Smooth muscle cell (in vitro differentiated cells): Measurements from ENCODE around the gene B4GALT5. TPM values are rescaled to one million over a fixed set of nuclear protein-coding genes. Genes with fewer than 3 reads are reported as not detected.

Source experiments
- DNase-seq: peaks from one replicate; lab custom pipeline; 2025; ENCODE audit not compliant: unreplicated experiment; lab: John Stamatoyannopoulos, UW
- H2AFZ ChIP-seq: fragments of 200-600 bp; sonication (generic); 2 replicates; pipeline ENCODE4 v1.6.0; 2016; ENCODE audit warnings: antibody characterized with exemption, low read depth, mild to moderate bottlenecking
- H3F3A ChIP-seq: fragments of 200-600 bp; sonication (generic); 2 replicates; pipeline ENCODE4 v1.6.0; 2017; ENCODE audit warnings: antibody characterized with exemption, low read depth
- H3K27ac ChIP-seq: fragments of 200-600 bp; sonication (generic); 2 replicates; pipeline ENCODE4 v1.5.1; 2016; ENCODE audit warnings: low read depth, mild to moderate bottlenecking
- H3K27me3 ChIP-seq: fragments of 200-600 bp; sonication (generic); 2 replicates; pipeline ENCODE4 v1.6.1; 2016; ENCODE audit warnings: low read depth, mild to moderate bottlenecking
- H3K36me3 ChIP-seq: fragments of 200-600 bp; sonication (generic); 2 replicates; pipeline ENCODE4 v1.5.1; 2016; ENCODE audit warnings: low read depth
- H3K4me1 ChIP-seq: fragments of 200-600 bp; sonication (generic); 2 replicates; pipeline ENCODE4 v1.5.1; 2016; ENCODE audit warnings: low read depth
- H3K4me2 ChIP-seq: fragments of 200-600 bp; sonication (generic); 2 replicates; pipeline ENCODE4 v1.6.0; 2016; ENCODE audit warnings: mild to moderate bottlenecking
- H3K4me3 ChIP-seq: fragments of 200-600 bp; sonication (generic); 2 replicates; pipeline ENCODE4 v1.5.1; 2016; ENCODE audit warnings: mild to moderate bottlenecking
- H3K79me2 ChIP-seq: fragments of 200-600 bp; sonication (generic); 2 replicates; pipeline ENCODE4 v1.6.0; 2016; ENCODE audit warnings: low read depth, mild to moderate bottlenecking
- H3K9ac ChIP-seq: fragments of 200-600 bp; sonication (generic); 2 replicates; pipeline ENCODE4 v1.6.0; 2016; ENCODE audit warnings: low read depth
- H3K9me3 ChIP-seq: fragments of 200-600 bp; sonication (generic); replicated peaks from 2 replicates; pipeline ENCODE4 v1.5.1; 2016; ENCODE audit warnings: low read depth
- H4K20me1 ChIP-seq: fragments of 200-600 bp; sonication (generic); 2 replicates; pipeline ENCODE4 v1.6.0; 2016; ENCODE audit warnings: low read depth
- WGBS: methylation state at CpG from one replicate; pipeline ENCODE4 v1.1.7; 2016; ENCODE audit warnings: low lambda C conversion rate; 5-methylcytosine and 5-hydroxymethylcytosine counted together
- polyA plus RNA-seq: library from polyadenylated mRNA; unstranded; fragments of >200 nt; fragmentation: Nextera tagmentation; extraction: Ambion mirVana; gene quantifications from 2 replicates; pipeline ENCODE4 v1.2.1, GENCODE V29; 2016
- small RNA-seq: library from RNA; depleted of rRNA; stranded (forward); fragments of <200 nt; gene quantifications from one replicate; pipeline ENCODE3, GENCODE V24; 2014
- total RNA-seq: library from RNA; depleted of rRNA; stranded (reverse); fragments of >200 nt; gene quantifications from 2 replicates; pipeline ENCODE4 v1.2.3, GENCODE V29; 2014
- TF ChIP-seq, protein P1 (sequence below): fragments of 200-600 bp; sonication (generic); IDR thresholded peaks from 2 replicates; pipeline ENCODE4 v1.5.1; 2017; ENCODE audit warnings: borderline replicate concordance, mild to moderate bottlenecking, antibody characterized with exemption; ENCODE audit not compliant: insufficient read depth, poor library complexity, severe bottlenecking

B4GALT5 gene
- total and polyA plus RNA-seq, 2 experiments from 2014 or later: 8.2 to 26.0 TPM

DNA sequence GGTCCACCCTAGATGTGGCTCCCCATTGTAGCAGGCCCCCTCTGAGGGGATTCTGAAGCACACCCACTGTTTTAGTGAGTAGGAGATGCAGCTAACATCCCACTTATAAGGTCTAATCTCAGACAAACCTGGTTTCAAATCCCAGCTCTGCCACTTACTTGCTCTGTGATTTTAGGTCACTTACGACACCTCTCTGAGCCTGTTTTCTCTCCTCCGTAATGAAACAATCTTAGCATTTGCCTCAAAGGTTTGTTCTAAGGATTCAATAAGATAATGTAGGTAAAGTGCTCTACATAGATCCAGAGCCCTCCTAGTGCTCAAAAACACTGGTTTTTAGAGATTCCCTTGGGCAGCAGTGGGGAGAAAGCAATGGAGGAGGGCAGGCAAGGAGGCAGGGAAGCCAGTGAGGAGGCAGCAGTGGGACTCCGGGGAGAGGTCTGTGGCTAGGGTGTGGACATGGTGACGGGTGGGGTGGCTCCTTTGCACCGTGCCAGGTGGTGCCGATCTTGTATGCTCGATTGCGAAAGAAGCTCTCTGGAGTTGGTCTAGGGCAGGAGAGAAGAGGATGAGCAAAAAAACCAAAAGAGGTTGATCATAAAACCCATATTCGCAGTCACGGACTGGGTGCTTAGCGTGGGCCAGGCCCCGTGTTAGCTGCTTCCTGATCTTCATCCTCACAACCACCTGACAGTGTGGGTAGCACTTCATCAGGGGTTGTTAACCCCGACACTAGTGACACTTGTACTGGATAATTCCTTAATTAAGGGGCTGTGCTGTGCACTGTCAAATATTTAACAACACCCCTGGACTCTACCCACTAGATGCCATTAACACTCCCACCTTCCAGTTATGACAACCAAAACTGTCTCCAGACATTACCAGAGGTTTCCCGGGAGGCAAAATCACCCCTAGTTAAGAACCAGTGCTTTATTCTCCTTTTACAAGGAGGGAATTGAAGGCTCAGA is 129.0 kb downstream of the B4GALT5 start:
- Histone ChIP-seq H3F3A (no peaks in the 10 kb centered on the region), H2AFZ (no peak overlapping the region), H3K9ac (no peak overlapping the region), H3K27me3 (no peaks in the 10 kb centered on the region), H3K79me2 (no peaks in the 10 kb centered on the region), H3K4me1 (no peaks in the 10 kb centered on the region), H3K27ac (no peak overlapping the region), H3K4me2 (no peak overlapping the region), H3K4me3 (no peak overlapping the region), H3K36me3 (no peaks in the 10 kb centered on the region), H4K20me1 (no peaks in the 10 kb centered on the region), H3K9me3 (no peaks in the 10 kb centered on the region)
- TF ChIP-seq, protein P1, sequence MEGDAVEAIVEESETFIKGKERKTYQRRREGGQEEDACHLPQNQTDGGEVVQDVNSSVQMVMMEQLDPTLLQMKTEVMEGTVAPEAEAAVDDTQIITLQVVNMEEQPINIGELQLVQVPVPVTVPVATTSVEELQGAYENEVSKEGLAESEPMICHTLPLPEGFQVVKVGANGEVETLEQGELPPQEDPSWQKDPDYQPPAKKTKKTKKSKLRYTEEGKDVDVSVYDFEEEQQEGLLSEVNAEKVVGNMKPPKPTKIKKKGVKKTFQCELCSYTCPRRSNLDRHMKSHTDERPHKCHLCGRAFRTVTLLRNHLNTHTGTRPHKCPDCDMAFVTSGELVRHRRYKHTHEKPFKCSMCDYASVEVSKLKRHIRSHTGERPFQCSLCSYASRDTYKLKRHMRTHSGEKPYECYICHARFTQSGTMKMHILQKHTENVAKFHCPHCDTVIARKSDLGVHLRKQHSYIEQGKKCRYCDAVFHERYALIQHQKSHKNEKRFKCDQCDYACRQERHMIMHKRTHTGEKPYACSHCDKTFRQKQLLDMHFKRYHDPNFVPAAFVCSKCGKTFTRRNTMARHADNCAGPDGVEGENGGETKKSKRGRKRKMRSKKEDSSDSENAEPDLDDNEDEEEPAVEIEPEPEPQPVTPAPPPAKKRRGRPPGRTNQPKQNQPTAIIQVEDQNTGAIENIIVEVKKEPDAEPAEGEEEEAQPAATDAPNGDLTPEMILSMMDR: no peak
- WGBS: 89% methylated on average over 14 of the region's 14 CpGs
- no peak for DNase-seq

DNA sequence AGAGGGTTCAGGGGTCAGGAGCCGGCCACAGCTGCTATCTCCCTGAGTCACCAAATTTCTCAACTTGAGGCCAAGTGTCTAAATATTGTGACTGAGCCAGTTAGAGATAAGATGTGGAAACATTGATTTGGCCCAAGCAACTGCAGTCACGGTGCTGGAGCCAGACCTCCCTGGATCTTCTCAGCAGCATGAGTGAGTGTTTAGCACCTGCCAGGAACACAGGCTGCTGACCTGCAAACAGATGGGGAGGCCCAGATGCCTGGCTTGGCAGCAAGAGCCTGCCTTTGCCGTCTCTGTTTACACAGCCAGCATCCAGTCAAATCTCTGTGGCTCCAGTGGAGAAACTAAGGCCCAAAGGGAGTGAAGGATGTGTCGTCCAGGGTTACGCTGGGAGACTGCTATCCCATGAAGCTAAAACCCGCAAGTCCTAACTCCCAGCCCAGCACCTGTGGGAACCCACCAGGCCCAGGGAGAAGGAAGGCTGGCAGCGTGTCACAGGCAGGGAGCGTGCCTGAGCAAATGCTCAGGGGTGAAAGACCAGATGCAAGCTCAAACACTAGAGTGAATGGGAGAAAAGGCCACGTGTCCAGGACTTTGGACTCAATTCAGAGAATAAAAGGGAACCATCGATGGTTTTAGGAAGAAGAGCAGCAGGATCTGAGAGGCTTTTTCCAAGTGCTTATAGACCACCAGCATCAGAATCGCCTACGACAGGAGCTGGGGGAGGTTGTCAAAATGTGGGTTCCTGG is 129.8 kb downstream of the B4GALT5 start:
- Histone ChIP-seq H3K36me3 (no peaks in the 10 kb centered on the region), H3K4me1 (no peaks in the 10 kb centered on the region), H3K27ac (no peak overlapping the region), H3K27me3 (no peaks in the 10 kb centered on the region), H3K4me3 (no peak overlapping the region), H3K9me3 (no peaks in the 10 kb centered on the region), H3K9ac (no peak overlapping the region), H4K20me1 (no peaks in the 10 kb centered on the region), H2AFZ (no peak overlapping the region), H3F3A (no peaks in the 10 kb centered on the region), H3K79me2 (no peaks in the 10 kb centered on the region), H3K4me2 (no peak overlapping the region)
- TF ChIP-seq, protein P1: no peak
- WGBS: 74% methylated on average over 12 of the region's 12 CpGs
- no peak for DNase-seq

DNA sequence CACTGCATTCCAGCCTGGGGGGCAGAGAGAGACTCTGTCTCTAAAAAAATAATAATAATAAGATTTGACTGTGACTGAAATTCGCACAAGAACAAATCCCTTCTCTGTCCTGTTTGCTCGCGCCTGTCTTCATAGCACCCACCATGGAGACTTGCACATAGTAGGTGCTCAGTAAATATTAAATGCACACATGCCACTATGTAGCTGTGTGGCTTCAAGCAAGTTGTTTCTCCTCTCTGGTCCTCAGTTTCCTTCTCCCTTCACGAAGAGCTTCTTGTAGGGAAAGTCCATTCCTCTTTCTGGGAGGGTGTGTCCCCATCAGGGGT is 130.4 kb downstream of the B4GALT5 start:
- 91% methylated on average over 4 of the region's 4 CpGs for WGBS
- H3K36me3 ChIP-seq: no peaks in the 10 kb centered on the region
- H3K9ac ChIP-seq: no peak overlapping the region
- no peaks in the 10 kb centered on the region for H4K20me1 ChIP-seq
- H3K27ac ChIP-seq: no peak overlapping the region
- no peaks in the 10 kb centered on the region for H3K27me3 ChIP-seq
- H3K4me2 ChIP-seq: no peak overlapping the region
- no peaks in the 10 kb centered on the region for H3K79me2 ChIP-seq
- H2AFZ ChIP-seq: no peak overlapping the region
- TF ChIP-seq, protein P1: no peak
- H3K9me3 ChIP-seq: no peaks in the 10 kb centered on the region
- H3F3A ChIP-seq: no peaks in the 10 kb centered on the region
- H3K4me1 ChIP-seq: no peaks in the 10 kb centered on the region
- no peak for DNase-seq
- no peak overlapping the region for H3K4me3 ChIP-seq

Small RNA genes within 50 kb of the gene (small RNA-seq; reads per million reads assigned to genes)
- gene RN7SL197P (not detected), gene SNRPFP1 (0.16 reads per million)

Other genes starting within 250 kb of the B4GALT5 start
- not detected in 2 replicates for gene KCNB1, start 231.2 kb downstream of the B4GALT5 start, total RNA-seq
- gene KCNB1, start 231.2 kb downstream of the B4GALT5 start, polyA plus RNA-seq: 0.04 TPM in 1 of 2 replicates, not detected in the other
- 0.18 and 0.31 TPM in 2 replicates for gene PTGIS, start 145.7 kb downstream of the B4GALT5 start, total RNA-seq
- gene PTGIS, start 145.7 kb downstream of the B4GALT5 start, polyA plus RNA-seq: 0.64 and 0.65 TPM in 2 replicates
- gene SLC9A8, start 99.0 kb upstream of the B4GALT5 start, total RNA-seq: 3.9 and 4.5 TPM in 2 replicates
- gene SLC9A8, start 99.0 kb upstream of the B4GALT5 start, polyA plus RNA-seq: 1.4 and 2.2 TPM in 2 replicates
- gene SPATA2, start 201.7 kb upstream of the B4GALT5 start, total RNA-seq: 3.3 and 3.9 TPM in 2 replicates
- gene SPATA2, start 201.7 kb upstream of the B4GALT5 start, polyA plus RNA-seq: 9.1 and 9.9 TPM in 2 replicates
- 54.2 and 62.7 TPM in 2 replicates for gene RNF114, start 222.5 kb upstream of the B4GALT5 start, total RNA-seq
- gene RNF114, start 222.5 kb upstream of the B4GALT5 start, polyA plus RNA-seq: 80.5 and 87.2 TPM in 2 replicates